GM23248 (cell line): ENCODE measurements around the gene SLC2A3.

Source experiments
- EZH2 ChIP-seq: fragments of 200-600 bp; sonication (generic); IDR thresholded peaks from 2 replicates; pipeline ENCODE4 v1.6.1; 2018; ENCODE audit warnings: antibody characterized with exemption, mild to moderate bottlenecking; ENCODE audit not compliant: insufficient read depth, poor library complexity, severe bottlenecking
- EZH2phosphoT487 ChIP-seq: fragments of 200-600 bp; sonication (generic); IDR thresholded peaks from 2 replicates; pipeline ENCODE4 v1.6.1; 2018; ENCODE audit warnings: antibody characterized with exemption, moderate library complexity, mild to moderate bottlenecking, low read depth; ENCODE audit not compliant: insufficient read depth

DNA sequence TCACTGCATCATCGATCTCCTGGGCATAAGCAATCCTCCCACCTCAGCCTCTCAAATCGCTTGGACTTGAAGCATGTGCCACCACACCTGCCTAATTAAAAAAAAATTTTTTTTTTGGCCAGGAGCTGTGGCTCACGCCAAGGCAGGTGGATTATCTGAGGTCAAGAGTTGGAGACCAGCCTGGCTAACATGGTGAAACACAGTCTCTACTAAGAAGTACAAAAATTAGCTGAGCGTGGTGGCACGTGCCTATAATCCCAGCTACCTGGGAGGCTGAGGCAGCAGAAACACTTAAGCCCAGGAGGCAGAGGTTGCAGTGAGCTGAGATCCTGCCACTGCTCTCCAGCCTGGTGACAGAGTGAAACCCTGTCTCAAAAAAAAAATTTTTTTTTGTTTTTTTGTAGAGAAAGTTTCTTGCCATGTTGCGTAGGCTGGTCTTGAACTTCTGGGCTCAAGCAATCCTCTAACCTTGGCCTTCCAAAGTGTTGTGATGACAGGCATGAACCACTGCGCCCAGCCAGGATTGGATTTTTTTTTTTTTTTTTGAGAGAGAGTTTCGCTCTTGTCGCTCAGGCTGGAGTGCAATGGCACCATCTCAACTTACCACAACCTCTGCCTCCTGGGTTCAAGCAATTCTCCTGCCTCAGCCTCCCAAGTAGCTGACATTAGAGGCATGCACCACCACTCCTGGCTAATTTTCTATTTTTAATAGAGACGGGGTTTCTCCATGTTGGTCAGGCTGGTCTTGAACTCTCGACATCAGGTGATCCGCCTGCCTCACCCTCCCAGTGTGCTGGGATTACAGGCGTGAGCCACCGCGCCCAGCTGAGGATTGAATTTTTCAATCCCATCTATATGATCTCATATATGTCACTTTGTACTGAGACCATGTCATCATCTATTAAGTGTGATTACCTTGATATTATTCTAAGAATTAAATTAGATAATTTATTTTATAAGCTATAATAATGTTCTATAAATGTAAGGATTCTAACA is 12.4 kb downstream of the SLC2A3 start:
- no peak for TF ChIP-seq EZH2
- TF ChIP-seq EZH2phosphoT487: no peak
